ENCODE data around the gene CLDN4. TPM values are rescaled to one million over a fixed set of nuclear protein-coding genes. Genes with fewer than 3 reads are reported as not detected.
"Not testable (repeated sequence)": the region's sequence is repeated elsewhere in the genome, so short reads cannot be mapped to it uniquely, and the experiment has no call there.

Gene CLDN4
- polyA plus RNA-seq, 1 of the 3 experiments (the other 2 are of a cell fraction): 5.9 TPM

- H3K79me2 ChIP-seq (ENCODE audit: insufficient read depth); H3K36me3 ChIP-seq (replicated peaks in 1 of 2; ENCODE audit: control insufficient read depth in 1 of 2, insufficient read depth in 2 of 2, low read length in 1 of 2); H2AFZ ChIP-seq (ENCODE audit: low read depth); H3F3A ChIP-seq (replicated peaks; ENCODE audit: insufficient read depth); H3K9ac ChIP-seq; H4K20me1 ChIP-seq (ENCODE audit: insufficient read depth); H3K4me2 ChIP-seq; H3K27me3 ChIP-seq (ENCODE audit: insufficient read depth); H3K27ac ChIP-seq (ENCODE audit: low read depth in 2 of 2, low read length in 1 of 2); H3K4me3 ChIP-seq (ENCODE audit: low read depth in 2 of 2, low read length in 1 of 2); DNase-seq; H3K9me3 ChIP-seq; H3K9me2 ChIP-seq; POLR2A ChIA-PET; H3K4me1 ChIP-seq (ENCODE audit: control insufficient read depth in 1 of 2, insufficient read depth in 2 of 2, low read depth in 1 of 2, low read length in 1 of 2): not testable (repeated sequence)
- CTCF ChIA-PET: interaction anchor here (1.3 kb wide), 1 partner anchor 189 kb away, joined by 4 read pairs; no protein-coding TSS in a partner anchor
- 72% methylated on average over 2 of the region's 6 CpGs for WGBS (ENCODE audit: low lambda C conversion rate)
Measured at GRCh38 chr7:73796656-73797055, 34.1 kb upstream of the CLDN4 start.

- no CpG with 5 or more reads among the region's 34 CpGs for WGBS (ENCODE audit: low lambda C conversion rate)
- H3K4me2 ChIP-seq; H3K4me1 ChIP-seq (ENCODE audit: control insufficient read depth in 1 of 2, insufficient read depth in 2 of 2, low read depth in 1 of 2, low read length in 1 of 2); H4K20me1 ChIP-seq (ENCODE audit: insufficient read depth); H3K79me2 ChIP-seq (ENCODE audit: insufficient read depth); DNase-seq; CTCF ChIA-PET; H3K27me3 ChIP-seq (ENCODE audit: insufficient read depth); H3K27ac ChIP-seq (ENCODE audit: low read depth in 2 of 2, low read length in 1 of 2); H3K4me3 ChIP-seq (ENCODE audit: low read depth in 2 of 2, low read length in 1 of 2); H3K9me2 ChIP-seq; H3F3A ChIP-seq (replicated peaks; ENCODE audit: insufficient read depth); H3K9ac ChIP-seq; POLR2A ChIA-PET; H2AFZ ChIP-seq (ENCODE audit: low read depth); H3K9me3 ChIP-seq; H3K36me3 ChIP-seq (replicated peaks in 1 of 2; ENCODE audit: control insufficient read depth in 1 of 2, insufficient read depth in 2 of 2, low read length in 1 of 2): not testable (repeated sequence)
Measured at GRCh38 chr7:73797176-73797575, 33.6 kb upstream of the CLDN4 start.

GRCh38 chr7:73799282-73800141 is 31.3 kb upstream of the CLDN4 start:
- 67% methylated on average over 10 of the region's 10 CpGs for WGBS (ENCODE audit: low lambda C conversion rate)

More at GRCh38 chr7:73799282-73800141, 31.3 kb upstream of the CLDN4 start:
- no peak for DNase-seq
- Histone ChIP-seq H4K20me1 (ENCODE audit: insufficient read depth) (no peaks in the 10 kb centered on the region), H3K79me2 (ENCODE audit: insufficient read depth) (no peaks in the 10 kb centered on the region), H3K4me1 (ENCODE audit: control insufficient read depth in 1 of 2, insufficient read depth in 2 of 2, low read depth in 1 of 2, low read length in 1 of 2) (no peaks in the 10 kb centered on the region), H3K27ac (ENCODE audit: low read depth in 2 of 2, low read length in 1 of 2) (no peak overlapping the region), H3K9ac (no peak overlapping the region), H3F3A (replicated peaks; ENCODE audit: insufficient read depth) (peaks cover 5% of the 10 kb centered on the region), H3K9me3 (no peaks in the 10 kb centered on the region), H3K36me3 (replicated peaks in 1 of 2; ENCODE audit: control insufficient read depth in 1 of 2, insufficient read depth in 2 of 2, low read length in 1 of 2) (no peaks in the 10 kb centered on the region), H3K27me3 (ENCODE audit: insufficient read depth) (no peaks in the 10 kb centered on the region), H2AFZ (ENCODE audit: low read depth) (no peak overlapping the region), H3K4me3 (ENCODE audit: low read depth in 2 of 2, low read length in 1 of 2) (no peak overlapping the region), H3K9me2 (no peaks in the 10 kb centered on the region), H3K4me2 (no peak overlapping the region)
- CTCF ChIA-PET: interaction anchor here (1.3 to 1.9 kb wide), 2 partner anchors 12 to 56 kb away, joined by 3 to 4 read pairs; no protein-coding TSS in a partner anchor
- TF ChIP-seq USF2 (IDR thresholded peaks at IDR 0.05; ENCODE audit: borderline replicate concordance, low read depth, low read length) (no peak), MXI1 (IDR thresholded peaks at IDR 0.05; ENCODE audit: low read depth, low read length) (no peak), CTCF (IDR thresholded peaks at IDR 0.05) (no peak), TEAD4 (IDR thresholded peaks at IDR 0.05; ENCODE audit: borderline replicate concordance, insufficient read depth) (no peak), FOXJ3 (CRISPR knock-in tag; IDR thresholded peaks at IDR 0.05) (no peak), MEF2A (IDR thresholded peaks at IDR 0.05; ENCODE audit: borderline replicate concordance, low read depth) (no peak), FOSL2 (IDR thresholded peaks at IDR 0.05; ENCODE audit: borderline replicate concordance, low read depth) (no peak), RFX5 (IDR thresholded peaks at IDR 0.05; ENCODE audit: low read length) (no peak)
- POLR2A ChIA-PET: interaction anchor here (0.5 kb wide), 1 partner anchor 306 kb away, joined by 3 read pairs; no protein-coding TSS in a partner anchor
